ENCODE data around the gene USP32. TPM values are rescaled to one million over a fixed set of nuclear protein-coding genes. Genes with fewer than 3 reads are reported as not detected.

The USP32 gene
- total and polyA plus RNA-seq, 10 of the 15 experiments (the other 5 are each of a cell fraction or from before 2014, with no cell fraction given) = 7.8 to 37.3 (median 25.5) TPM

GRCh38 chr17:60146206-60146605, 245.7 kb downstream of the USP32 start (continued):
- TF ChIP-seq TCF3 (IDR thresholded peaks at IDR 0.05; ENCODE audit: borderline replicate concordance, insufficient read depth, low read depth, low read length) = no peak
- TF ChIP-seq SREBF2 (IDR thresholded peaks at IDR 0.05; ENCODE audit: low read length) = no peak
- TF ChIP-seq NR2C1 (IDR thresholded peaks at IDR 0.05) = no peak

GRCh38 chr17:60145006-60145935, 246.7 kb downstream of the USP32 start:
- intact Hi-C loops (cut with micrococcal nuclease; ENCODE audit: unreplicated experiment) (loop anchor here (10.0 kb wide), 1 partner anchor 490 kb away; no protein-coding TSS in a partner anchor), in situ Hi-C loops (cut with MboI) (loop anchor here (10.0 to 25.0 kb wide), 2 partner anchors 280 to 492 kb away; partner anchors contain the start of gene CHCT1)
- no peak overlapping the region for H3K9ac ChIP-seq (ENCODE audit: control insufficient read depth, insufficient read depth, low read length)
- no peak overlapping the region for H3K4me2 ChIP-seq (ENCODE audit: control insufficient read depth, insufficient read depth)
- H3K79me2 ChIP-seq (ENCODE audit: control insufficient read depth, insufficient read depth, low read length) = no peaks in the 10 kb centered on the region
- ATAC-seq (no peak), FAIRE-seq (no peak), DNase-seq (ENCODE audit: low read depth, low spot score) (no peak)
- TF ChIP-seq NR2C1 (IDR thresholded peaks at IDR 0.05) = no peak
- no peak for TF ChIP-seq RBBP5 (conservative IDR thresholded peaks at IDR 0.05)
- TF ChIP-seq BRCA1 (IDR thresholded peaks at IDR 0.05; ENCODE audit: low read depth, low read length) = no peak
- TF ChIP-seq DPF2 (IDR thresholded peaks at IDR 0.05) = no peak
- no peak for TF ChIP-seq LARP7 (IDR thresholded peaks at IDR 0.05)
- TF ChIP-seq, protein P1, sequence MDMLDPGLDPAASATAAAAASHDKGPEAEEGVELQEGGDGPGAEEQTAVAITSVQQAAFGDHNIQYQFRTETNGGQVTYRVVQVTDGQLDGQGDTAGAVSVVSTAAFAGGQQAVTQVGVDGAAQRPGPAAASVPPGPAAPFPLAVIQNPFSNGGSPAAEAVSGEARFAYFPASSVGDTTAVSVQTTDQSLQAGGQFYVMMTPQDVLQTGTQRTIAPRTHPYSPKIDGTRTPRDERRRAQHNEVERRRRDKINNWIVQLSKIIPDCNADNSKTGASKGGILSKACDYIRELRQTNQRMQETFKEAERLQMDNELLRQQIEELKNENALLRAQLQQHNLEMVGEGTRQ (IDR thresholded peaks at IDR 0.05; ENCODE audit: borderline replicate concordance, low read depth, low read length) = no peak
- no peak for TF ChIP-seq ATF2 (IDR thresholded peaks at IDR 0.05; ENCODE audit: low read length)
- no peak for TF ChIP-seq BCL3 (IDR thresholded peaks at IDR 0.05; ENCODE audit: borderline replicate concordance, insufficient read depth, low read depth, low read length, poor library complexity, severe bottlenecking)
- TF ChIP-seq STAT3 (IDR thresholded peaks at IDR 0.05; ENCODE audit: low read depth, low read length) = no peak
- no peak for TF ChIP-seq ZBED1 (IDR thresholded peaks at IDR 0.05; ENCODE audit: borderline replicate concordance)
- no peak for TF ChIP-seq POU2F2 (IDR thresholded peaks at IDR 0.05; ENCODE audit: borderline replicate concordance, low read depth, low read length)
- TF ChIP-seq RUNX3 (IDR thresholded peaks at IDR 0.05; ENCODE audit: low read length) = no peak
- TF ChIP-seq EED (IDR thresholded peaks at IDR 0.05; ENCODE audit: low read depth) = no peak
- TF ChIP-seq NFYA (IDR thresholded peaks at IDR 0.05; ENCODE audit: borderline replicate concordance, low read depth, low read length) = no peak
- TF ChIP-seq, protein P2, sequence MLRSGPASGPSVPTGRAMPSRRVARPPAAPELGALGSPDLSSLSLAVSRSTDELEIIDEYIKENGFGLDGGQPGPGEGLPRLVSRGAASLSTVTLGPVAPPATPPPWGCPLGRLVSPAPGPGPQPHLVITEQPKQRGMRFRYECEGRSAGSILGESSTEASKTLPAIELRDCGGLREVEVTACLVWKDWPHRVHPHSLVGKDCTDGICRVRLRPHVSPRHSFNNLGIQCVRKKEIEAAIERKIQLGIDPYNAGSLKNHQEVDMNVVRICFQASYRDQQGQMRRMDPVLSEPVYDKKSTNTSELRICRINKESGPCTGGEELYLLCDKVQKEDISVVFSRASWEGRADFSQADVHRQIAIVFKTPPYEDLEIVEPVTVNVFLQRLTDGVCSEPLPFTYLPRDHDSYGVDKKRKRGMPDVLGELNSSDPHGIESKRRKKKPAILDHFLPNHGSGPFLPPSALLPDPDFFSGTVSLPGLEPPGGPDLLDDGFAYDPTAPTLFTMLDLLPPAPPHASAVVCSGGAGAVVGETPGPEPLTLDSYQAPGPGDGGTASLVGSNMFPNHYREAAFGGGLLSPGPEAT (IDR thresholded peaks at IDR 0.05; ENCODE audit: low read depth) = no peak
- TF ChIP-seq RCOR1 (conservative IDR thresholded peaks at IDR 0.05; ENCODE audit: low read depth, low read length) = no peak
- 51% methylated on average over 17 of the region's 17 CpGs for WGBS (ENCODE audit: insufficient coverage, insufficient replicate concordance, low lambda C conversion rate, missing lambda C conversion rate)
- no peaks in the 10 kb centered on the region for H3K4me1 ChIP-seq (ENCODE audit: control insufficient read depth, insufficient read depth, low read length)
- H3K36me3 ChIP-seq (ENCODE audit: control insufficient read depth in 2 of 2, insufficient read depth in 2 of 2, low read length in 1 of 2) = no peaks in the 10 kb centered on the region
- H3K9me3 ChIP-seq (replicated peaks; ENCODE audit: control insufficient read depth, insufficient read depth, low read length) = no peaks in the 10 kb centered on the region; the same call in 2 of the 3 replicates
- no peak overlapping the region for H3K4me3 ChIP-seq
- RAD21 ChIA-PET (ENCODE audit: unreplicated experiment) = no interaction called here
- POLR2A ChIA-PET = no interaction called here
- BruUV-seq (replicated peaks) = no TSS peak
- SMC1A ChIA-PET (ENCODE audit: uncharacterized antibody, unreplicated experiment) = interaction anchor here (0.8 kb wide), 1 partner anchor 30 kb away, joined by 3 read pairs; no protein-coding TSS in a partner anchor
- CTCF ChIA-PET = no interaction called here
- H3K27ac ChIP-seq (ENCODE audit: control insufficient read depth, insufficient read depth) = no peak overlapping the region
- H2AFZ ChIP-seq (ENCODE audit: control insufficient read depth, low read depth, low read length) = no peak overlapping the region
- H3K27me3 ChIP-seq (replicated peaks in 1 of 2; ENCODE audit: control insufficient read depth in 2 of 2, insufficient read depth in 2 of 2, low read length in 1 of 2) = peaks cover 2 to 7% of the 10 kb centered on the region in 2 experiments; a peak in 3 of 4 replicates
- no peaks in the 10 kb centered on the region for H4K20me1 ChIP-seq (ENCODE audit: control insufficient read depth, insufficient read depth)

Data from GM12878 (cell line).